KMS-11 (cell line): ENCODE measurements around the gene RPL29.

Source experiments
- H2AFZ ChIP-seq: fragments of 200-600 bp; sonication (generic); 2 replicates; pipeline ENCODE4 v1.6.1; 2016; ENCODE audit warnings: antibody characterized with exemption, mixed run types, low read depth
- H3K27ac ChIP-seq: fragments of 200-600 bp; sonication (generic); 2 replicates; pipeline ENCODE4 v1.6.1; 2016; ENCODE audit warnings: mild to moderate bottlenecking, mixed run types
- H3K27me3 ChIP-seq: fragments of 200-600 bp; sonication (generic); 2 replicates; pipeline ENCODE4 v1.6.1; 2017; ENCODE audit warnings: mild to moderate bottlenecking, low read depth, mixed run types, moderate library complexity; ENCODE audit not compliant: insufficient read depth
- H3K36me3 ChIP-seq: fragments of 200-600 bp; sonication (generic); 2 replicates; pipeline ENCODE4 v1.6.1; 2017; ENCODE audit warnings: mild to moderate bottlenecking, mixed run types; ENCODE audit not compliant: insufficient read depth
- H3K4me1 ChIP-seq: fragments of 200-600 bp; sonication (generic); 2 replicates; pipeline ENCODE4 v1.6.1; 2016; ENCODE audit warnings: mild to moderate bottlenecking, low read depth, mixed run types; ENCODE audit not compliant: poor library complexity, severe bottlenecking
- H3K4me2 ChIP-seq: fragments of 200-600 bp; sonication (generic); 2 replicates; pipeline ENCODE4 v1.7.0; 2016; ENCODE audit warnings: mild to moderate bottlenecking, mixed run types
- H3K4me3 ChIP-seq: fragments of 200-600 bp; sonication (generic); IDR thresholded peaks from 2 replicates; pipeline ENCODE4 v1.6.1; 2017; ENCODE audit warnings: low read depth, low read length, mixed read lengths; ENCODE audit not compliant: insufficient read depth
- H3K79me2 ChIP-seq: fragments of 200-600 bp; sonication (generic); 2 replicates; pipeline ENCODE4 v1.6.1; 2016; ENCODE audit warnings: low read depth, mixed run types; ENCODE audit not compliant: insufficient read depth
- H3K9ac ChIP-seq: fragments of 200-600 bp; sonication (generic); 2 replicates; pipeline ENCODE4 v1.6.1; 2016; ENCODE audit warnings: mild to moderate bottlenecking, mixed run types
- H4K20me1 ChIP-seq: fragments of 200-600 bp; sonication (generic); 2 replicates; pipeline ENCODE4 v1.6.1; 2016; ENCODE audit warnings: mild to moderate bottlenecking, mixed run types; ENCODE audit not compliant: insufficient read depth
- TF ChIP-seq, protein P1 (sequence below): fragments of 200-600 bp; sonication (generic); conservative IDR thresholded peaks from 2 replicates; pipeline ENCODE4 v1.6.1; 2017; ENCODE audit warnings: low read depth, mild to moderate bottlenecking, antibody characterized with exemption, low read length, moderate library complexity, mixed read lengths

Gene RPL29

GRCh38 chr3:52038227-52038626, 42.5 kb upstream of the RPL29 start:
- no peaks in the 10 kb centered on the region for H4K20me1 ChIP-seq
- H3K4me3 ChIP-seq, result no peak overlapping the region
- H3K4me2 ChIP-seq, result no peak overlapping the region
- H3K27me3 ChIP-seq, result no peaks in the 10 kb centered on the region; the same call in 1 of the 2 replicates
- TF ChIP-seq, protein P1, sequence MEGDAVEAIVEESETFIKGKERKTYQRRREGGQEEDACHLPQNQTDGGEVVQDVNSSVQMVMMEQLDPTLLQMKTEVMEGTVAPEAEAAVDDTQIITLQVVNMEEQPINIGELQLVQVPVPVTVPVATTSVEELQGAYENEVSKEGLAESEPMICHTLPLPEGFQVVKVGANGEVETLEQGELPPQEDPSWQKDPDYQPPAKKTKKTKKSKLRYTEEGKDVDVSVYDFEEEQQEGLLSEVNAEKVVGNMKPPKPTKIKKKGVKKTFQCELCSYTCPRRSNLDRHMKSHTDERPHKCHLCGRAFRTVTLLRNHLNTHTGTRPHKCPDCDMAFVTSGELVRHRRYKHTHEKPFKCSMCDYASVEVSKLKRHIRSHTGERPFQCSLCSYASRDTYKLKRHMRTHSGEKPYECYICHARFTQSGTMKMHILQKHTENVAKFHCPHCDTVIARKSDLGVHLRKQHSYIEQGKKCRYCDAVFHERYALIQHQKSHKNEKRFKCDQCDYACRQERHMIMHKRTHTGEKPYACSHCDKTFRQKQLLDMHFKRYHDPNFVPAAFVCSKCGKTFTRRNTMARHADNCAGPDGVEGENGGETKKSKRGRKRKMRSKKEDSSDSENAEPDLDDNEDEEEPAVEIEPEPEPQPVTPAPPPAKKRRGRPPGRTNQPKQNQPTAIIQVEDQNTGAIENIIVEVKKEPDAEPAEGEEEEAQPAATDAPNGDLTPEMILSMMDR, result no peak
- no peaks in the 10 kb centered on the region for H3K36me3 ChIP-seq
- H2AFZ ChIP-seq, result no peak overlapping the region
- H3K4me1 ChIP-seq, result no peaks in the 10 kb centered on the region
- no peaks in the 10 kb centered on the region for H3K79me2 ChIP-seq
- no peak overlapping the region for H3K9ac ChIP-seq
- no peak overlapping the region for H3K27ac ChIP-seq

DNA sequence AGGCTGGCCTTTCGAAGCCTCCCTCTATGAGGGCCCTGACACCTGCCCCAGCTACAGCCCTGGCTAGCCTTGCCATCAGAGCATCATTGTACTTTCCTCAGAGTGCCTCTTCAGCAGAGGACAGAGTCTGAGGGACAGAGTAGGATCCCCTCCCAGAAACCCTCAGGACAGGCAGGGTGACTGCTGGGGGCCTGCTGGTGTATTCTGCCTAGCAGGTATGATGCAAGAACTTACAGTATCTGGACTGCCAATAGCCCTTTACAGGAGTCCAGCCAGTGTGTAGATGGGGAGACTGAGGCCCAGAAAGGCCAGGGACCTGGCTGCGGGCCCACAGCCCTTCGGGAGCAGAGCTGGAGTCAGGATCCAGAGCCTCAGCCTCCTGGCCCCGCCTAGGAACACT, 41.6 kb upstream of the RPL29 start:
- H3K9ac ChIP-seq, result no peak overlapping the region
- no peak overlapping the region for H3K4me2 ChIP-seq
- TF ChIP-seq, protein P1, result no peak
- H3K4me3 ChIP-seq, result no peak overlapping the region
- H4K20me1 ChIP-seq, result no peaks in the 10 kb centered on the region
- H3K27ac ChIP-seq, result no peak overlapping the region
- H3K36me3 ChIP-seq, result no peaks in the 10 kb centered on the region
- H2AFZ ChIP-seq, result no peak overlapping the region
- H3K4me1 ChIP-seq, result no peaks in the 10 kb centered on the region
- no peaks in the 10 kb centered on the region; the same call in 1 of the 2 replicates for H3K27me3 ChIP-seq
- no peaks in the 10 kb centered on the region for H3K79me2 ChIP-seq

DNA sequence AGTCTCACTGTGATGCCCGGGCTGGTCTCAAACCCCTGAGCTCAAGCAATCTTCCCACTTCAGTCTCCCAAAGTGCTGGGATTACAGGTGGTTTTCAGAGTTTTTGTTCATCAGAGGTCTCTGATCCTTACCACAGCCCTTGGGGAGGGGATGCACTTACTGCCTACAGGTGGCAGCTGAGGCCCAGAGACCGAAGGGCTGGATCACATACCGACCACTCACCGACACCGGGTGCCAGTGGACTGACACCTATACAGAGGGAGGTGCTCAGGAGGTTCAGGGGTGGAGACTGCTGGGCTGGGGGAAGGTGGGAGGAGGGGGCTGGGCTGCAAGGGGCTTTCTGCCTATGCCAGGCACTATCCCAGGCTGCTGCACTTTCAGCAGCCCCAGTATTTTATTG, 41.1 kb upstream of the RPL29 start:
- H3K27ac ChIP-seq, result no peak overlapping the region
- no peaks in the 10 kb centered on the region for H3K4me1 ChIP-seq
- no peak overlapping the region for H3K4me2 ChIP-seq
- H4K20me1 ChIP-seq, result no peaks in the 10 kb centered on the region
- H3K79me2 ChIP-seq, result no peaks in the 10 kb centered on the region
- no peaks in the 10 kb centered on the region for H3K36me3 ChIP-seq
- TF ChIP-seq, protein P1, result no peak
- no peak overlapping the region for H2AFZ ChIP-seq
- H3K9ac ChIP-seq, result no peak overlapping the region
- H3K27me3 ChIP-seq, result no peaks in the 10 kb centered on the region; the same call in 1 of the 2 replicates
- no peak overlapping the region for H3K4me3 ChIP-seq

DNA sequence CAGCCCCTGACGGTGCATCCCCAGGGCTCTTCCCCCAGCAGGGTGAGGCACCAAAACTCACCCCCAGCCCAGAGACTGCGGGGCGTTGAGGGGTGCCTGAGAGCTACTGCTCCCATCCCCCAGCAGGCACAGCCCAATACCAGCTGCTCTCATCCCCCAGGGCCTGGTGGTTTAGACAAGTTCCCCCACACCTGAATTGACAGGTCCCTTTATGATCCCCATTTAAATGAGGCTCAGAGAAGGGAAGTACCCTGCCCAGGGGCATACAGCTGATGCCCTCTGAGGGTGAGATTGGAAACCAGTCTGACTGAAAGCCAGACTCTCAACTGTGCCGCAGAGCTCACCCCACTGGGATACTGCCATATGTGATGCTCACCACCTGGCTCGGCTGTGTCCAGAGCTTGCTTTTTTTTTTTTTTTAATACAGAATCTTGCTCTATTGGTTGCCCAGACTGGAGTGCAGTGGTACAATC, 40.6 kb upstream of the RPL29 start:
- Histone ChIP-seq H4K20me1 (no peaks in the 10 kb centered on the region), H3K4me2 (no peak overlapping the region), H3K79me2 (no peaks in the 10 kb centered on the region), H3K27ac (no peak overlapping the region), H3K36me3 (no peaks in the 10 kb centered on the region), H2AFZ (no peak overlapping the region), H3K4me1 (no peaks in the 10 kb centered on the region), H3K27me3 (no peaks in the 10 kb centered on the region; the same call in 1 of the 2 replicates), H3K9ac (no peak overlapping the region), H3K4me3 (no peak overlapping the region)
- TF ChIP-seq, protein P1, result no peak
